Neural cell (in vitro differentiated cells): Measurements from ENCODE around the gene XG. TPM values are rescaled to one million over a fixed set of nuclear protein-coding genes. Genes with fewer than 3 reads are reported as not detected.

Experiments
- H2AFZ ChIP-seq: fragments of 200-600, 300-800 bp; sonication (generic), shearing (Covaris generic); 2 replicates; pipeline ENCODE4 v1.6.0; 2014; ENCODE audit warnings: low read depth, mild to moderate bottlenecking, antibody characterized with exemption, low read length, moderate library complexity
- H3F3A ChIP-seq: fragments of 200-600 bp; shearing (Covaris generic); 2 replicates; pipeline ENCODE4 v1.6.1; 2016; ENCODE audit warnings: mild to moderate bottlenecking, moderate library complexity, mixed read lengths, antibody characterized with exemption, low read length; ENCODE audit not compliant: insufficient read depth, poor library complexity, severe bottlenecking
- H3K27ac ChIP-seq: fragments of 200-600, 300-800 bp; sonication (generic), shearing (Covaris generic); 2 replicates; pipeline ENCODE4 v1.5.1; 2014; ENCODE audit warnings: mild to moderate bottlenecking, low read length, moderate library complexity
- H3K27me3 ChIP-seq: fragments of 300-800, 200-600 bp; sonication (generic), shearing (Covaris generic); 2 replicates; pipeline ENCODE4 v1.6.0; 2014; ENCODE audit warnings: mild to moderate bottlenecking, low read depth, low read length, moderate library complexity; ENCODE audit not compliant: insufficient read depth
- H3K36me3 ChIP-seq: fragments of 300-800, 200-600 bp; sonication (generic), shearing (Covaris generic); 2 replicates; pipeline ENCODE4 v1.5.1; 2014; ENCODE audit warnings: mild to moderate bottlenecking, antibody characterized with exemption, low read length, moderate library complexity; ENCODE audit not compliant: insufficient read depth
- H3K4me2 ChIP-seq: fragments of 300-800, 200-600 bp; sonication (generic), shearing (Covaris generic); 2 replicates; pipeline ENCODE4 v1.6.0; 2014; ENCODE audit warnings: mild to moderate bottlenecking, low read length
- H3K4me3 ChIP-seq: fragments of 300-800, 200-600 bp; sonication (generic), shearing (Covaris generic); 2 replicates; pipeline ENCODE4 v1.5.1; 2014; ENCODE audit warnings: mild to moderate bottlenecking, low read length, moderate library complexity
- H3K79me2 ChIP-seq: fragments of 200-600 bp; shearing (Covaris generic); replicated peaks from 2 replicates; pipeline ENCODE4 v1.6.0; 2014; ENCODE audit warnings: mild to moderate bottlenecking, low read length, moderate library complexity; ENCODE audit not compliant: insufficient read depth
- H3K9ac ChIP-seq: fragments of 300-800, 200-600 bp; sonication (generic), shearing (Covaris generic); 2 replicates; pipeline ENCODE4 v1.6.1; 2016; ENCODE audit warnings: mild to moderate bottlenecking, low read length, mixed read lengths
- H3K9me2 ChIP-seq: fragments of 200-600 bp; shearing (Covaris generic); 2 replicates; pipeline ENCODE4 v1.6.1; 2016; ENCODE audit warnings: mild to moderate bottlenecking, low read length, mixed read lengths; ENCODE audit not compliant: insufficient read depth
- H3K9me3 ChIP-seq: fragments of 200-600, 300-800 bp; sonication (generic), shearing (Covaris generic); 2 replicates; pipeline ENCODE4 v1.6.1; 2016; ENCODE audit warnings: mild to moderate bottlenecking, mixed run types, low read length, moderate library complexity, mixed read lengths
- H4K20me1 ChIP-seq: fragments of 200-600 bp; shearing (Covaris generic); 2 replicates; pipeline ENCODE4 v1.6.1; 2016; ENCODE audit warnings: mild to moderate bottlenecking, mixed run types; ENCODE audit not compliant: insufficient read depth
- CTCF ChIP-seq: fragments of 450-650 bp; IDR thresholded peaks from 2 replicates; pipeline ENCODE4 v1.5.1; 2014; ENCODE audit warnings: antibody characterized with exemption, mild to moderate bottlenecking, moderate library complexity; ENCODE audit not compliant: poor library complexity, severe bottlenecking
- EP300 ChIP-seq: fragments of 450-650 bp; conservative IDR thresholded peaks from 2 replicates; pipeline ENCODE4 v1.6.1; 2014; ENCODE audit warnings: antibody characterized with exemption, mild to moderate bottlenecking, moderate library complexity; ENCODE audit not compliant: poor library complexity, severe bottlenecking
- EZH2 ChIP-seq: fragments of 200-600, 300-800 bp; shearing (Covaris generic), sonication (generic); IDR thresholded peaks from 2 replicates; pipeline ENCODE4 v1.6.1; 2014; ENCODE audit warnings: antibody characterized with exemption, low read length, borderline replicate concordance, mild to moderate bottlenecking; ENCODE audit not compliant: insufficient read depth, poor library complexity, severe bottlenecking
- MXI1 ChIP-seq: fragments of 450-650 bp; conservative IDR thresholded peaks from 2 replicates; pipeline ENCODE4 v1.6.1; 2014; ENCODE audit warnings: antibody characterized with exemption, mild to moderate bottlenecking; ENCODE audit not compliant: poor library complexity, severe bottlenecking
- POLR2AphosphoS5 ChIP-seq: IDR thresholded peaks from 2 replicates; pipeline ENCODE4 v1.6.1; 2012
- RAD21 ChIP-seq: fragments of 450-650 bp; conservative IDR thresholded peaks from 2 replicates; pipeline ENCODE4 v1.6.1; 2014; ENCODE audit warnings: antibody characterized with exemption, mild to moderate bottlenecking, moderate library complexity
- SMC3 ChIP-seq: fragments of 450-650 bp; conservative IDR thresholded peaks from 2 replicates; pipeline ENCODE4 v1.6.1; 2014; ENCODE audit warnings: antibody characterized with exemption, mild to moderate bottlenecking, moderate library complexity; ENCODE audit not compliant: poor library complexity
- TAF1 ChIP-seq: IDR thresholded peaks from 2 replicates; pipeline ENCODE4 v1.6.1; 2012; ENCODE audit warnings: low read depth
- polyA plus RNA-seq: library from polyadenylated mRNA; depleted of rRNA; stranded (reverse); fragments of >200 nt; gene quantifications from 2 replicates; pipeline ENCODE4 v1.2.3, GENCODE V29; 2014
- TF ChIP-seq, protein P1 (sequence below): IDR thresholded peaks from 2 replicates; pipeline ENCODE4 v1.6.1; 2012; ENCODE audit warnings: borderline replicate concordance

XG gene
- polyA plus RNA-seq, 1 donor from 2014 or later = 0.37 TPM

DNA sequence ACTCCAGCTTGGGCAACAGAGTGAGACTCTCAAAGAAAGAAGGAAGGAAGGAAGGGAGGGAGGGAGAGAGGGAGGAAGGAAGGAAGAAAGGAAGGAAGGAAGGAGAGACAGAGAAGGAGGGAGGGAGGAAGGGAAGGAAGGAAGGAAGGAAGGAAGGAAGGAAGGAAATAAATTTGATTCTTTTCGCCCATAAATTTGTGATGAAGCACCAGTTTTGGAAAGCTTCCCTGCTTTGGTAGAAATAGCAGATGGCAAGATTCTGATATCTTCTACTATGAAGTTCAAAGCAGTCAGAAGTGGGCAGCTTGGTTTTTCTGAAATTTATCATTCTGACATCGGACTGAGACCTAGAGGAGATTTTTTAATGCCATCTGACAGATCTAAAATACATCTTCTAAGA is 65.2 kb downstream of the XG start:
- no peaks in the 10 kb centered on the region for H3K27me3 ChIP-seq
- no peak overlapping the region for H2AFZ ChIP-seq
- H3K36me3 ChIP-seq = no peaks in the 10 kb centered on the region
- H4K20me1 ChIP-seq = no peaks in the 10 kb centered on the region
- no peak overlapping the region for H3K27ac ChIP-seq
- H3K9ac ChIP-seq = no peak overlapping the region
- H3K9me2 ChIP-seq = no peaks in the 10 kb centered on the region
- H3F3A ChIP-seq = no peaks in the 10 kb centered on the region
- H3K79me2 ChIP-seq = no peaks in the 10 kb centered on the region
- no peak overlapping the region for H3K4me3 ChIP-seq
- H3K4me2 ChIP-seq = no peak overlapping the region
- H3K9me3 ChIP-seq = no peaks in the 10 kb centered on the region
- no peak for TF ChIP-seq POLR2AphosphoS5
- TF ChIP-seq RAD21 = no peak
- TF ChIP-seq SMC3 = no peak
- no peak for TF ChIP-seq MXI1
- no peak for TF ChIP-seq EP300
- no peak for TF ChIP-seq EZH2
- no peak for TF ChIP-seq TAF1
- TF ChIP-seq, protein P1, sequence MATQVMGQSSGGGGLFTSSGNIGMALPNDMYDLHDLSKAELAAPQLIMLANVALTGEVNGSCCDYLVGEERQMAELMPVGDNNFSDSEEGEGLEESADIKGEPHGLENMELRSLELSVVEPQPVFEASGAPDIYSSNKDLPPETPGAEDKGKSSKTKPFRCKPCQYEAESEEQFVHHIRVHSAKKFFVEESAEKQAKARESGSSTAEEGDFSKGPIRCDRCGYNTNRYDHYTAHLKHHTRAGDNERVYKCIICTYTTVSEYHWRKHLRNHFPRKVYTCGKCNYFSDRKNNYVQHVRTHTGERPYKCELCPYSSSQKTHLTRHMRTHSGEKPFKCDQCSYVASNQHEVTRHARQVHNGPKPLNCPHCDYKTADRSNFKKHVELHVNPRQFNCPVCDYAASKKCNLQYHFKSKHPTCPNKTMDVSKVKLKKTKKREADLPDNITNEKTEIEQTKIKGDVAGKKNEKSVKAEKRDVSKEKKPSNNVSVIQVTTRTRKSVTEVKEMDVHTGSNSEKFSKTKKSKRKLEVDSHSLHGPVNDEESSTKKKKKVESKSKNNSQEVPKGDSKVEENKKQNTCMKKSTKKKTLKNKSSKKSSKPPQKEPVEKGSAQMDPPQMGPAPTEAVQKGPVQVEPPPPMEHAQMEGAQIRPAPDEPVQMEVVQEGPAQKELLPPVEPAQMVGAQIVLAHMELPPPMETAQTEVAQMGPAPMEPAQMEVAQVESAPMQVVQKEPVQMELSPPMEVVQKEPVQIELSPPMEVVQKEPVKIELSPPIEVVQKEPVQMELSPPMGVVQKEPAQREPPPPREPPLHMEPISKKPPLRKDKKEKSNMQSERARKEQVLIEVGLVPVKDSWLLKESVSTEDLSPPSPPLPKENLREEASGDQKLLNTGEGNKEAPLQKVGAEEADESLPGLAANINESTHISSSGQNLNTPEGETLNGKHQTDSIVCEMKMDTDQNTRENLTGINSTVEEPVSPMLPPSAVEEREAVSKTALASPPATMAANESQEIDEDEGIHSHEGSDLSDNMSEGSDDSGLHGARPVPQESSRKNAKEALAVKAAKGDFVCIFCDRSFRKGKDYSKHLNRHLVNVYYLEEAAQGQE = no peak
- TF ChIP-seq CTCF = no peak

DNA sequence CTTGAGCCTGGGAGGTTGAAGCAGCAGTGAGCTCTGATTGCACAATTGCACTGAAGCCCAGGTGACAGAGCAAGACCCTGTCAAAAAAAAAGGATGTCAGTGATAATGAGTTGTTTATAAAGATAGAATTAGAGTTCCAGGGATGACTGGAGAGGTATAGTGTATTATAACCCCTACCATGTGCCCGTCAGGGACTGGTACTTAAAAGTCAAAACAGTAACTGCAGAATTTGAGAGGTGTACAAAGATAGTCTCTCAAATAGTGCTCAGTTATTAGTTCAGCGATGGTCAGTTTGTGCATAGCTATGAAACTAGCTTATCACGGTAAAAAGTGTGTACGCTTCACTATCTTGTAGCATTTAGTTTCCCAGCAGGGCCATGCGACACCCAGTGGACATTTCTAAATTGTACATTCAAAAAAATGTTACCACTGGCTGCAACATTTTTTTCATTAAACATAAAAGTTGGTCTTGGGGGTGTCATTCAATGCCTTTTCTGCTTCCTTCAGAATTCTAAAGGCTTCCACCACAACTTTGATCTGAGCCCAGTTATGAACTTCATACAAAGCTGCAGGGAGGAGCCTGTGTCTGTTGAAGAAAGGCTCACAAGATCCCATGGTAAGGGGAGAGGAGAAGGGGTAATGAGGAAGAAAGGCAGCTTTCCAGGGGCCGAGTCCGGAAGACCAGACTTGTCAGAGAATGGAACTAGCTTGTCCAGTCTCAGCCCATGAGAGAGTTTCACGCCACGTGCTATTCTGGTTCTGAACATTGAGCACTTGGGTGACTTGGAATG is 67.7 kb downstream of the XG start:
- Histone ChIP-seq H3K9me3 (no peaks in the 10 kb centered on the region), H3K27me3 (no peaks in the 10 kb centered on the region), H3F3A (no peaks in the 10 kb centered on the region), H3K4me3 (no peak overlapping the region), H3K27ac (no peak overlapping the region), H3K79me2 (no peaks in the 10 kb centered on the region), H3K4me2 (no peak overlapping the region), H3K9ac (no peak overlapping the region), H3K9me2 (no peaks in the 10 kb centered on the region), H3K36me3 (no peaks in the 10 kb centered on the region), H2AFZ (no peak overlapping the region), H4K20me1 (no peaks in the 10 kb centered on the region)
- TF ChIP-seq, protein P1 = no peak
- TF ChIP-seq TAF1 = no peak
